GM18526 (cell line): Measurements from ENCODE around the gene ZSCAN22.

Experiments
- POLR2A ChIP-seq: IDR thresholded peaks from 3 replicates; pipeline ENCODE4 v1.6.1; 2011; ENCODE audit not compliant: insufficient read length; ENCODE audit errors: extremely low read depth

The ZSCAN22 gene

DNA sequence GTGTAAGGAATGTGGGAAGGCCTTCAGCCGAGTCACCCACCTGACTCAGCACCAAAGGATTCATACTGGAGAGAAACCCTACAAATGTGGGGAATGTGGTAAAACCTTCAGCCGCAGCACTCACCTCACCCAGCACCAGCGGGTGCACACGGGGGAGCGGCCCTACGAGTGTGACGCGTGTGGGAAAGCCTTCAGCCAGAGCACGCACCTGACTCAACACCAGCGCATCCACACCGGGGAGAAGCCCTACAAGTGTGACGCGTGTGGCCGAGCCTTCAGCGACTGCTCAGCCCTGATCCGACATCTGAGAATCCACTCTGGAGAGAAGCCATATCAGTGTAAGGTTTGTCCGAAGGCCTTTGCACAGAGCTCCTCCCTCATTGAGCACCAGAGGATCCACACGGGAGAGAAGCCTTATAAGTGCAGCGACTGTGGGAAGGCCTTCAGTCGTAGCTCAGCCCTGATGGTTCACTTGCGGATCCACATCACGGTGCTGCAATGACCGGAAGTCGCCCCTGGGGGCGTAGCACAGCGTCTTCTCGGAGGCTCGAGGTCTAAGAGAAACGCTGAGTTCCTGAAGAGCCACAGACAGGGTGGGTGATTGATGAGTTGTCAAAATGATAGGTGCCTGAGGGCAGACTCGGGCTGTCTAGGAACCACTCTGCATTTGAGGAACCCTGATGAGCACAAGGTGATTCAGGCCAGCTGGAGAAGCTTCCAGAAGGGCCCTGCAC, 12.2 kb downstream of the ZSCAN22 start:
- TF ChIP-seq POLR2A, result no peak

DNA sequence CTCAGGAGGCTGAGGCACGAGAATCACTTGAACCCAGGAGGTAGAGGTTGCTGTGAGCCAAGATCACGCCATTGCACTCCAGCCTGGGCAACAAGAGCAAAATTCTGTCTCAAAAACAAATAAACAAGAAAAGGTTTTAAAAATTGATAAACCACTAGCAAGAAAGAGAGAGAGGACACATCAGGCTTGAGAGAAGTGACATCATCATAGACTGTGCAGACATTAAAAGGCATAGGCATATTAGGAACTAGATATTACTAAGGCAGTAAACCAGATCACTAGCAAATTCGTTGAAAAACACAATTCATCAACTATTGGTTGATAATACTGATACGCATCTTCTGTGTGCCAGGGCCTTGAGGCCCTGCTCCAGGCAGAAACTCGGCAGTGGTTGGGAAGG, 18.8 kb downstream of the ZSCAN22 start:
- no peak for TF ChIP-seq POLR2A

DNA sequence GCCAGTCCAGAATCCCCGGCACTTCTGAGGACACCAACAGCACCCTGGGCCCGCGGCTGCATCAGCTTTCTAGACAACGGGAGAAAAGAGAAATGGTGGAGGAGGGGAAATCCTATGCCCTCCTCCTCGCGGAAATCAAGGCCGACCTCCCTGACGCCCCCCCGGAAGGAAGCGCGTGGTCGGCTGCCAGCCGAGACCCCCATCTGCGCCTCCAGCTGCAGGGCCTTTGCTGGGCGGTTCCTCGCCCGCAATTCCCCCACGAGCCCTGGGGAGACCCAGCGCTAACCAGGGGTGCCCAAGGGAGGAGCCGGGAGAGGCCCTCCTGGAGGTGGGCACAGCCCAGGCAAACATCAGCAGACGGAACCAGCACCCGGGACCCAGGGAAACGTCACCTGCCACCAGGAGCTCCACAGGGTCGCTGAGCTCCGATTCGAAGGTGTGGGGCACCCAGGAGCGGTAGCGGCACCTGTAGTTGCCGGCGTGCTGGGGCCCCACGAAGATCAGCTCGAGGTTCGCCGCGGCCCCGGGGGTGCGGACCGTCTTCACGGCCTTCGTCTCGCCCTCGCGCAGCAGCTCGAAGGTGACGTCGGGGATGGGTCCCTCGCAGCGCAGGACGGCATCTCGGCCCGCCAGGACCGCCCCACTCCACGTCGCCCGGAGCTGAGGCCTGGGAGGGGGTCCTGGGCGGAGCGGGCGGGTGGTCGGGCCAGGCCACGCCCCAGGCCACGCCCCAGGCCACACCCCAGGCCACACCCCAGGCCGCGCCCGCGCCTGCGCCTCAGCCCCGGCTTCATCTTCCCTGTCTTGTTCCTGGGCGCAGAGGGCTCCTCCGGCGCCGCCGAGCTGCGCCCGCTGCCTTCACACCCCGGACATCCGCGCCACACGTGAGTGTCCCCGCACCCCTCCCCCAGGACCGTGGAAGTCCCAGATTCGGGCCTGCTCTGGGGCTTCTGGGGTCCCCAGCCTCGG, 20.5 kb downstream of the ZSCAN22 start:
- peak; percentile 68 for TF ChIP-seq POLR2A

DNA sequence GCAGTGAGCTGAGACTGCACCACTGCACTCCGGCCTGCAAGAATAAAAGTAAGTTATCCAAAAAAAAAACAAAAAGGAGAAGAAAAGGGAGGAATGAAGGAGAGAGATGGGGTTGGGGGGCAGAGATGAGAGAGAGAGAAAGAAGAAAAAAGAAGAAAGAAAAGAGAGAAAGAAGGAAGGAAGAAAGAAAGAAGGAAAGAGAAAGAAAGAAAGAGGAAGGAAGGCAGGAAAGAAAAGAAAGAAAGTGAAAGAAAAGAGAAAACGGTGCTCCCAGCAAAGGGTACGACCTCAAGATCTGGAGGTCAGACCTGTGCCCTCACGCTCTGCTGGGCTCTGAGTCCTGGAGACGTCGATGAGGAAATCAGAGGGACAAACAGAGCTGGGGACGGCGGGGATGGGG, 22.8 kb downstream of the ZSCAN22 start:
- TF ChIP-seq POLR2A, result no peak

DNA sequence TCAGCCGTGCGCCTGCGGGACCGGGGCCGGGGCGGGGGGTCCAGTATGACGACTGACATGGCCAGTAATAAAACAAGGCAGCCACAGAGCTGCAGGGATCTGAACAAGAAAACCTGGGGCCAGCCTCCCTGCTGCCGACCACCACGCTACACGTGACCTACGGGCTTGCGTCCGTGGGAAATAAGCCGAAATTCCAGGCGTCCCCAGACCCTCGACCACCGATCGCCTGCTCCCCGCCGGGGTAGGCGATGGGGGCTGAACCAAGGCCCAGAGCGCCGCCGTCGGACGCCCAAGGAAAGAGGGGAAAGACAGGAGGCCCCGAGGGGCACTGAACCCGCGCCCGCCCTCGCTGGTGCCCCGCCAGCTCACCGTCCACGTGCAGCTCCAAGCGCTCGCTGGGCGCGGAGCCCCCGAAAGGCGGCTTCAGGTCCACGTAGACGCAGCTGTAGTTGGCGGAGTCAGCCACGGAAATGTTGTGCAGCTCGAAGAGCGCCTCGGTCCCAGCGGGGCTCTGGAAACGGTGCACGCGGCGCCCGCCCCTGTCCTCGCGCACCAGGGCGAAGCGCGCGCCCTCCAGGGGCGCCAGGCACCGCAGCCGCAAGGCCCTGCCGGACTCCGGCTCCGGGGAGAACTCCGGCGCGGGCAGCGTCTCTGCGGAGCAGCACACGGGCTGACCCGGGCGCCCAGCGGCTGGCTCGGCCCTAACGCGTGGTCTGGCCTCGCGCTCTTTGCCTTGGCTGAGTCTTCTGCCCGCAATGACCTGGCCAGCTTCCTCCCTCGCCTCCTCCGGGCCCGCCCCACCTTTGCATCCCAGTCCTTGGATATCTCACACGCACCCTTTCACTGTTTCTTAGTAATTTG, 23.4 kb downstream of the ZSCAN22 start:
- no peak for TF ChIP-seq POLR2A

DNA sequence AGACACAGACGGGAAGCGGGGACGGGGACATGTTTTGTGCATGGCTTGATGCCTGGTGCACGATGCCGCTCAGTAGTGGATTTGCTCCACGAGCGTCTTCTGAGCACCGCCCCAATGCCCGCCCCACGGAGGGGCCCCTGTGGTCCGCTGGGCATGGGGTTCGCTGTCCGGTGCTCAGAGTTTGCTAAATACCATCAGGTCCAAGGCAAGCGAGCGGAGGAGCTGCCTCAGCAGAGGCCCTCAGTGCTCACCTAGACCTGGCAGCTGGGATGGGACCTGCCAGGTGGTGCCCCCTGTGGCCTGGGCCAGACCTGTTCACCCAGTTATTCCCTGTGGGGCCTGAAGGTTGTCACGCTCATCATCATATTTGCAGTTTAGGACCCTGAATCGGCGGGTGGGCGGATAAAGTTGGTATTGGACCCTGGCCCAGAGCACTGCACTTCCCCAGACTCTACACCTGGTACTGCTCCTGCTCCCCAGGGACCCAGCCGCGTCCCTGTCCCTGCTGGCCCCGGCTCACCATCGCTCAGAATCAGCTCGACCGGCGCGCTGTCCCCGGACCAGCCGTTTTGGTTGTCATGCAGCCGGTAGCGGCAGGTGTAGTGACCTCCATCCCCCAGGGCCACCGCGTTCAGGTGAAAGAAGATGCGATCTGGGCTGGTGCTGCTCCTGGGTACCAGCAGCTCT, 24.2 kb downstream of the ZSCAN22 start:
- no peak for TF ChIP-seq POLR2A

DNA sequence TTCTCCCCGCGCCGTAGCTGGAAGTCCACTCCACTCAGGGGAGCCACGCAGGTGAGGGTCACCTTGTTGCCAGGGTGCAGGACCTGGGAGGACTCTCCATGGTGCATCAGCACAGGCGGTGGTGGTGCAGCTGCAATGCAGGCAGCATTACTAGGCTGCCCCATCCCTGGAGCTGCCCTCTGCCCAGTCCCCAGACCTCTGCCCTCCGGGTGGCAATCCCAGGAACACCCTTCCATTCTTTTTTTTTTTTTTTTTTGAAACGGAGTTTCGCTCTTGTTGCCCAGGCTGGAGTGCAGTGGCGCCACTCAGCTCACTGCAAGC, 24.7 kb downstream of the ZSCAN22 start:
- no peak for TF ChIP-seq POLR2A

DNA sequence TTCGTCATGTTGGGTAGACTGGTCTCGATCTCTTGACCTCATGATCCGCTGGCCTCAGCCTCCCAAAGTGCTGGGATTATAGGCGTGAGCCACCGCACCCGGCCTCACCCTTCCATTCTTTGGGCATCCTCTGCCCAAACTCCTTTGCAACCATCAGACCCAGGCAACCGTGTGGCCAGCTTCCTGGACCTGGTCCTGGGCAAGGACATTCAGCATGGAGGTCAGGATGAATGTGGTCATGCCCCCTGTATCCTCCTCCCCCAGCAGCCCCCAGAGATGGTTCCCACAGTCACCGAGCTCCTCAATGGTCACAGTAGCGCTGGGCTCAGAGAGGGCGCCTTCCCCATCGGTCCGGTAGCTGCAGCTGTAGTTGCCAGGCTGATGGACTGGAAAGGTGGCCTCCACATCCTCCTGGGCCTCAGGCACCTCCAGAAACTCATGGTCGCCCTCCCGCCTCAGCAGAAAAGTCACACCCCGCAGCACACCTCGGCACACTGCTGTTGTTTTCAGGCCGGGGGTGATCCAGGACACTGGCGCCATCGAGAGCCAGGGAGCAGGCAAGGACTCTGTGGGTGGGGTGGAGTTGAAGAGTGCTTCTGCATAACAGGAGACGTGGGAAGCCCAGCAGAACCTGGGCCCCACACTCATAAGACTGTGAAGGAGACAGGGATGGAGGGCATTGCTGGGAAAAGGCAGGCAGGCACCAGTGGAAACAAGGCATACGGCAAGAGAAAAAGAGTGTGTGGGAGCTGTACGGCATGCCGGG, 25.4 kb downstream of the ZSCAN22 start:
- no peak for TF ChIP-seq POLR2A

DNA sequence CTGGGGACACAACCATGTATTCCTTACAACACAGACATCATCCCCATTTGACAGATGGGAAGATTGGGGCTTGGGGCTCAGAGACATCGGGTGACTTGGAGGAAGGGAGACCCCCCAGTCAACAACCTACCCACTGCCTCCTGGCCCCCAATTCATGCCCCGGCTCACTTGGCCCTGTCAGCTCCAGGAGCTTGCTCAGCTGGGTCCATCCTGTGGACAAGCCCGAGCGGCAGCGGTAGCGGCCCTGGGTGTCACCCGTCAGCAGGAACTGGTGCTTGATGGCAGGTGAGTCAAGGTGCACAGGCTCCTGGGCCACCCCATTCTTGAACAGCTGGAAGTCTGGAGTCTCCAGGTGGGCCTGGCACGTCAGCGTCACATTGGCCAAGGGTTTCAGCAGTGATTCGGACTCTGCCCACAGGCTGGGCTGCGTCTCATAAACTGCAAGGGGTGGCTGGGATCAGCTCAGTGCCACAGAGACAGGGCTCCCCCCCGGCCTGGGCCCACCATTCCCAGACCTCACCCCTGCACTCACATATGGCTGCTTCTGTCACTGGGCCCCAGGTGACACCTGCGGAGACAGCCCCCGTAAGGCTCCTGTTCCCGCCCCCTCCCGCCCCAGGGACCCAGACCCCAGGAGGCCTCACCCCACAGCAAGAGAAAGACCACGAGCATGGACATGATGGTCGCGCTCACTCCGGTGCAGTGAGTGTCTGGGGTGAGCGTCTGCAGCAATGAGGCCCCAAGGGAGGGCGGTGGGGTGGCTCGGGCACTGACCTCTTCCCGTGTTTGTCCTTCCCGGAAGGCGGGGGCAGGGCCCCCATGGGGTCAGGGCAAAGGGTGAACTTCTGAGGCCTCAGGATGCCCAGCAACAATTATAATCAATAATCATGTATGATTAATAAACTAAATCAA, 26.2 kb downstream of the ZSCAN22 start, which contains the start of gene A1BG:
A1BG (minus strand) TSS at position 733 of the 912 bp plus-strand sequence; CDS start at position 678, 55 bp downstream.
- no peak for TF ChIP-seq POLR2A

DNA sequence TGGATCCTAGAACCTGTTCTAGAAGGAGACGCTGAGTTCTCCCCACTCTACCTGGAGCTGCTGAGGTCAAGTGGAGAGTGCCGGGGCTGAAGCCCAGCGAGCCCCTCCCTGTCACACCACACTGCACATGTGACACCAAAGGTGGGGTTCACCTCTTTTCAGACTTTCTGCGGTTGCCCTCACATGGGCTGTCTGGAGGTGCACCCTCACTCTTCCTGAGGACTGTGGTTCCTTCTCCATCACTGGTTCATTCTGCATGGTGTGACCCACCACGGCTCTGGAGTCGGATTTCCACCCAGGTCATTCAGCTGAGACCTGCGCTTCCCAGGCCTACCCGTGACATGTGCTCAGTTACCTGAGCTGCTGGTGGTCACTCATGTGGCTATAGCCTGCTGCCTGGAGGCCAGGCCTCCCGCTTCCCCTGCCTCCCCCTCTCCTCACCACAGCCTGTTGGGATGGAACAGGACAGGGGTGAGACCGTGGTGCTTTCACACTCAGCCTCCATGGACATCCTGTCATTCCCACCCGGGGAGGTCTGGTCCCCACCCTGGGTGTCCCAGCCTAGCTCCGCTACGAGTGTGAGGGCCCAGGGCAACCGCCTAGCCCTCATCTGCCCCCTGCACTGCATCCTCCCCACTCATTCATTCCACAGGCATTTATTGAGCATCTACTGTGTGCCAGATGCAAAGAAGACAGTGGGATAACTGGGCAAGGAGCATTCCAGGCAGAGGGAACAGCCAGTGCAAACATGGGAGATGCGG, 27.1 kb downstream of the ZSCAN22 start:
- no peak for TF ChIP-seq POLR2A

DNA sequence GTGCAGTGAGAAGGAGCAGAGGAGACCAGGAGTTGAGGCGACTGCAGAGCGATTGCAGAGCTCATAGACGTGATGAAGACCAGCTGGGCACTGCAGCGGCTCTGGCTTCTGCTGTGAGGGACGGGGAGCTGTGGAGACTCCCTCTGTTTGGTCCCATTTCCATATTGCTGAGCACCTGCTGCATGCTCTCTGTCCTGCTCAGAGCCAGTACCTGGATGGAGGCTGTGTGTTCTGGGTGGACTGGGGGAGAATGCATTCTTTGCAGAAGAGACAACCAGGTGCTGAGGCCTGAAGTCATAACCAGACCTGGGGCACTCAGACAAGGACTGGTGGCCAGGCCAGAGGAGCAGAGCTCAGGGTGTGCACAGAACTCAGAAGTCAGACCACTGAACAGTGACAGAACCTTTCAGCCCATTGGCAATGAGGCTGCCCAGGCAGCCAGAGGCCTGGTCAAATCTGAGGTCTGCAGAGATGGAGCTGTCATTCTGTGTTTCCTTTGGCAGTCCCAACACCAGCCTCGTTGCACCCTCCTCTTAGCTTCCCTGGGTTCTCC, 27.8 kb downstream of the ZSCAN22 start:
- TF ChIP-seq POLR2A, result no peak

DNA sequence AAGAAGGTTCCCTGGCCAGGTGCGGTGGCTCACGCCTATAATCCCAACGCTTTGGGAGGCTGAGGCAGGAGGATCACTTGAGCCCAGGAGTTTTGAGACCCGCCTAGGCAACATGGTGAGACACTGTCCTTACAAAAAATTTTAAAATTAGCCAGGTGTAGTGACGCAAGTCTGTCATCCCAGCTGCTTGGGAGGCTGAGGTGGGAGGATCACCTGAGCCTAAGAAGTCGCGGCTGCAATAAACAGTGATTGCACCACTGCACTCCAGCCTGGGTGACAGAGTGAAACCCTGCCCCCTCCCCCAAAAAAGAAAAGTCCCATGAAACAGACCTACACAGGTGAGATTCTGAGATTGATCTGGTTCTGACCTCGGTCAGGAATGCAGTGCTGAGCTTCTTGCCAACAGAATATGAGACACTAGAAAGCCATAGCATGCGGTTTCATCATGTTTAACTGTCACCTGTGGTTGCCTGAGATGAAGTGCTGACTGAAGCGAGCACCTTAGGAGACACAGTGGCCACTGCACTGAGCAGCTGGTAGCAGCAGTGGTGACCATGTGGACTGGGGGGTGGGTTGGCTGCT, 28.5 kb downstream of the ZSCAN22 start:
- TF ChIP-seq POLR2A, result no peak
